GM18526 (cell line): ENCODE measurements around the gene ENHO.

Source experiments
- POLR2A ChIP-seq: IDR thresholded peaks from 3 replicates; pipeline ENCODE4 v1.6.1; 2011; ENCODE audit not compliant: insufficient read length; ENCODE audit errors: extremely low read depth

ENHO gene

DNA sequence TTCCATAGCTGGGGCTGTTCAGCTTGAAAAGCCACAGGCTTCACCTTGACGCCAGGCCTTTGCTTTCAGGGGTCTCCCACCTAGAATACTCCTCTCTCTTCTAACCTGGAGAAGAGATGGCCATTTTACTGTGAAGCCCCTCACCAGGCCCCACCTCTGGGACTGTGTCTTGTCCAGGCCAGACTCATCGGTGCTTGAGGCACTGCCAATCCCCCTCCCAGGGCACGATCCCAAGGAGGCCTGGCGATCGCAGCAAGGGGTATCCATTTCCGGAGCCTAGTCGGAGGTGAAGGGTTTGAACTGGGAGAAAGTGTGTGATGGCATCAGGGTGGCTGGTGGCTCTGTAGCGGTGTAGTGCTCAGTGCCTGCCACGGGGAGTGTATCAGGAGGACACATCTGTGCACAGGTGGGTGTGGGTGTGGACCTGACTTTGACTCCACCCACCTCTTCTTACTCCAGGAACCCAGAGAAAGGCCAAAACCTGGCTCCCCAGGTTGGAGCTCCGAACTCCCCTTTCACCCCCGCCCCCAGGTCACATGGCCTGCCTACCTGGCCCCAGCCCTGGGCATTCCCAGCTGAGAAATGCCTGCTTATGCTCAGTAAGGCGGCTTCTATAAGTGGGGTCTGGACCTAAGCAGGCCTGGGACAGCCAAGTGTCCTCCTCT is 27.4 kb upstream of the ENHO start:
- TF ChIP-seq POLR2A = no peak

DNA sequence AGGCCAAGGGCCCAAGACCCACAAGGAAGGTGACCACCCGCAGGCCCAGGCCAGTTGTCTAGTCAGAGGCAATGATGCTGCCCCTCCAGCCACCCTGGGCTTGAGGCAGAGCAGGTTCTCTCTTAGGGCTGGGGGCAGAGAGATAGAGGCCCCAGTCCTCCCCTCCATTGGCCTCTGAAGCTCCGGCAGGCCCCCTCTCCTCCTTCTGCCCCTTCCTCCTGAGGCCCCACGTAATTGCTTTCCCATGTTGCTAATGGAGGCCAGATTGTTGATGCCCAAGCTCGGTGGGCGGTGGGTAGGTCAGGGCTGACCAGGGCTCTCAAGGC is 26.6 kb upstream of the ENHO start:
- TF ChIP-seq POLR2A = no peak

DNA sequence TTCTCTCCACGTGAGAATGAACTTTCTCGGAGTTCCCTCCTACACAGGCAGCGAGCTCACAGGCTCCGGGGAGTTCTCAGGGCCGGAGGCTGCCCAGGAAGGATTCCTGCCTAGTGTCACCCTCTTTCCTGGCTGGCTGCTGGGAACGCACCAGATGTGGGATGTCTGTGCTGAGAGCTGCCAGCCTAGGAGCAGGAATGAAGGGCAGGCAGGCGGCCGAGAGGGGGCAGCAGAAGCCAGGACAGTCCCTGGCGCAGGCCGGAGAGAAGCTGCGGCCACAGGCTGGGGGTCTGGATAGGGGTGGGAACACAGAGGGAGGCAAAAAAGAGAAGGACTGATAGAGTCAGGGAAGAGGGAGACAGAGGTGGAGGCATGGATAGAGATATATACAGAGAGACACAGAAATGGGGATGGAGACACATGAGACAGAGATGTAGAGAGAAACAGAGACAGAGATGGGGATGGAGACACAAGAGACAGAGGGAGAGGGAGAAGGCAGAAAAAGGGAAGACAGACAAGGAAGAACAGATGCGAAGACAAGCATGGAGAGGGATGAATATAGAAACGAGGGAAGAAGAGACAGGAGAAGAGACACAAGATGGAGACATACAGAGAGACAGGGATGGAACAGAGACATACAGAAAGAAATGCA is 25.3 kb upstream of the ENHO start:
- TF ChIP-seq POLR2A = no peak

DNA sequence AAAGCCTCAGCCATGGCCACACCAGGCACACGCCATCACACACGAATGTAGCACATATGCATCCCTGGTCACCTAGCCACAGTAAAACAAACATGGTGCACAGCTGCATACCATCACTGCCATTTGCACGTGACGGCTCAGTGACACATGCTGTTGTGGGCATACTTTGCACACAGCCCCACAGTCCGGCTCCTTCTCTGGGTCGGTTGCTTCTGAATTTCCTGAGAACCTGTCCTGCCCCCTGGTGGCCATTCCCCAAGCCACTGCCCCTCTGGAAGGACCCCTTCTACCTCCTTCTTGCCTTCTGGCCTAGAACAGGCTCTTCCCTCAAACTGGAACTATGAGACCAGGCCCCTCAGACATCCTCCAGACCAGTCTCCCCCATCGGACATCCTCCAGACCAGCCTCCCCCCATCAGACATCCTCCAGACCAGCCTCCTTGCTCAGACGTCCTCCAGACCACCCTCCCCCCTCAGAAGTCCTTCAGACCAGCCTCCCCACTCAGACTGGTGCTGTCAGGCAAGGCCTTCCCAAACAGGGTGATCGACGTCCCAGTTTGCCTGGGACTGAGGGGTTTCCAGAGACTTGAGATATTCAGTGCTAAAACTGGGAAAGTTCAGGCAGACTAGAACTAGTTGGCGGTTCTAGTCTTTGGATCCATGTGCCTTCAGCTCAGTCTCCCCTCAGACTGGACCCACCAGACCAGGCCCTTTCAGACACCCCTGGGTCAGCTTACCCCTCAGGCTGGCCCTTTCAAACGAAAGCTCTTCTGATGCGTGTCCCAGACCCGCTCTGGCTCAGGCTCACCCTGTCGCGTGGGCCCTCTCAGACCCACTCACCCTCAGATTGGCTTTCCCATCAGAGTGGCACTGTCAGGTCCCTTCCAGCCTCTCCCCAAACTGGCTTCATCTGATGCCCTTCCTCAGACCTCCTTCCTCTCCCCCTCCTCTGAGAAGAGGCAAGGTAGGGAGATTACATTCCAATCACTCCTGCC is 24.3 kb upstream of the ENHO start:
- no peak for TF ChIP-seq POLR2A

DNA sequence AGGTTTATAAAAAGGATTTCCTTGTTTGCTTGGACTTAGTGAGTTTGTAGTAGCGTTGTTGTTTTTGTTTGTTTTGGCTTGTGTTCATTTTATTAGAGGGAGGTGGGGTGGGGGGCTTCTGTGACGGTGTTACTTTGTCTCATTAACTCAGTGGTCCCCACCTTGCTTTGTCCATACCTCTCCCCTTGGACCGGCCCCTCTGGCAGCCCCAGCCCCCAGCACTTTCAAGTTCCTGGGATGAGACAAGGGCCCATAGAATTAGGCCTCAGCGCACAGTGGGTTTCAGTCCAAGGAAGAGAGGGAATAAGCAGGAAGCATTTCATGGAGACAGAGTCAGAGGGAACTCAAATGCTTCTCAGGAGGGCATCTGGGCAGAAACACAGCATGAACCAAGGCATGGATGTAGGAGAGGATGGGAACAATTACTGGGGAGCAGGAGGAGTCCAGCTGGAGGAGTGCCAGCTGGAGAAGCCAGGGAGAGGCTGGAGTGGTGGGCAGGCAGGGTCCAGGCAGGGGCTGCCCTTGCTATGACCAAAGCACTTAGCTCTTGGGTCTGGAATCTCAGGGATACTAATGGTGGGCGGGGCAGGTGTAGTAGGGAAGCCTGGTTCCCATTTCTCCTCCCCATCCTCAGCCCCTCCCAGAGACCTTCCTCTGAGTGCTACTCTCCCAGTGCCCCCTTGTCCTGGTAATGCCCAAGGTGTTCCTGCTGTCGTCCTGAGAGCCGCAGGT is 23.5 kb upstream of the ENHO start:
- TF ChIP-seq POLR2A = no peak

DNA sequence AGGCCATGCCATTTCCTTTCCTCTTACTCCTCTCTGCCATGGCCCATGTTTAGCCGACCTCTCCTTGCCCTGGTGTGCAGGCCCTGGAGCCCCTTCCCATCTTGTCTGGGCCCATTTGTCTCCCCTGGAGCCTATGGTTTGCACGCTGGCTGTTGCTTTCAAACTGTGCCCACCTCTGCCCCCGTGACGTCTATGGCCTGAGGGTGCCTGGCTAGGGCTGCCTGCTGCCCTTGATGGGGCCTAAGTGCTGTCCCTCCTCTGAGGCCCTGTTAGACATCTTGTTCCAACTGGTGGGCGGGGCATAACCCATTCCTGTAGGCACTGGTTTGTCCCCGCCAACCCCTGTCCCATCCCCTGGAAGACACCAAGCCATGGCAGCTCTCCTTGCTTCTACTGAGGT is 22.7 kb upstream of the ENHO start:
- no peak for TF ChIP-seq POLR2A

DNA sequence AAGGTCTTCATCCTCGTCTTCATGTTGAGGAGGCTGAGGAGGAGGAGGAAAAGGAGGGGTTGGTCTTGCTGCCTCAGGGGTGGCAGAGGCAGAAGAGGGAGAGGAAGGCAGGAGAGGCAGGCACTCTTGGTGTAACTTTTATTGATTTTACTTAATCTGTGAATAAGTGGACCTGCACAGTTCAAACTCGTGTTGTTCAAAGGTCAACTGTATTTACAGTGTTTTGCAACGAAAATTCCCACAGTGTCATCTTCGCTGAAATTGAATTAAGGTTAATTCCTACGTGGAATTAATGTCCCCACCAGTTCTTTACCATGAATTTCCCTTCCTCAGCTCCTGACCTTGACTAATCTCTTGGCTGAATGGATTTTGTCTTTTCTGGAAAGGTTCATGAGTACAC is 21.2 kb upstream of the ENHO start:
- TF ChIP-seq POLR2A = no peak

DNA sequence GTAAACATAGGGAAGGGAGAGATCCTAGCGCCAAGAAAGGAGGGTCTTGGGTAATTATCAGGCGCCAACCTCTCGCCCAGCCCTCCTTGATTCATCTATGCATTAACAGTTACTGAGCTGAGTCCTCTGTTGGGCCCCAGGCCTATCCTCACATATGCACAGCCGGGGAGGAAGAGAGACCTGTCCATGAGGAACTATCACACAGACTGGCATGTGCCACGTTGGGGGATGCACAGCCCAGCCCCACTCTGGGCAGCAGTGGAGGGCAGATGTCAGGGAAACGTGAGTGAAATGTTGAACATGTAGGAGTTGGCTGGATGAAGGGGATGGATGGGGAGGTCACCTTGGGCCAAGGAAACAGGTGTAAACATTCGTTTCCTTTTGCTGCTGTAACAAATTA is 18.8 kb upstream of the ENHO start:
- no peak for TF ChIP-seq POLR2A

DNA sequence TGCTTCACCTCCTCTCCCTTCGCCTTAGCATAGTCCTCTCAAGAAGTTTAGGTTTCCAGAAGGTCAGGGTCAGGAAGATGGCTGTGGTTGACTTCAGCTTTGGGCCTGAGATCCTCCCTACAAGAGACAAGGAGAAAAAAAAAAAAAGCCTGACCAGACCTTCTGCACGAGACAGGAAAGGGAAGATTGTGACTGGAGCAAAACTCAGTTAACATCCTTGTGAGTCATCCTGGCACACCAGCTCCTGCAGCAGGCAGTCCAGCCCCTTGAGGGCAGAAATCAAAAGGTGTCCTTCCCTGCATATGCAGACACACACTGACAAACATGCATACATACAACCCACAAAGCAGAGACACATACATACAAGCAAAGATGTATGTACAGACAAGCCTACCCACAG is 18.0 kb upstream of the ENHO start:
- TF ChIP-seq POLR2A = no peak

DNA sequence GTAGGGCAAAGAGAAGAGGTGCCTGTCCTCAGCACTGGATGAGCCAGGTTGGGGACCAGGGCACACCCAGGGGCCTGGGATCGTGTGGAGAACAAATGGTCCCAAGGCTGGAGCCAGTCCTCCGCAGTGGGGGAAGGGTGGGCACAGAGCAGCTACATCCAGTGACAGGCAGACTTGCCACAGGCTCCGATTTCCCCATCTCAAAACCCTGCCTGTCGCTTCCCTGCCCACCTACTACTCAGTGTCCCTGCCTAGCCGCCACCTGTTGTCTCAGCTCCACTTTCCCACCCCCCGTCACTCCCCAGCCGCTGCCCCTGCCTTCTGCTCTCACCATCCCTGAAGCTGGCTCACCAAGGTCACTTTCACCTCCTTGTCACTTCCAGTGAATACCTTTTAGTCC is 13.9 kb upstream of the ENHO start:
- TF ChIP-seq POLR2A = no peak

DNA sequence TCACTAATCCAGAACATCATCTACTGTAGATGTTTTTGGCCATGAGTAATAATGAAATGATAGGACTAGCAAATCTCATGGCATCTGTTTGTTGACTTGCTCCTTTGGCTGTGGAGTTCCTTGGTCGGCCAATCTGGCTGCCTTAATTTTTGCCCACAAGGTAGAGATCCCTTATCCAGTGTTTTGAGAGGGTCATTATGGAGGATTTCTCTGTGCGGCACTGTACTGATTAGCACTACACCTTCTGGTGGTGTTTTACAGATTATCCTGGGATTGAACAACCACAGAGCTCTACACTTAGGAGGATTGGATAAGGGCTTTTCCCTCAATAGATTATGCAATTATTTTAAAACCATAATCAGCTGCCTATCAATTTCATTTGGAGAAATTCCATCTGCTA is 3.2 kb upstream of the ENHO start:
- TF ChIP-seq POLR2A = no peak

DNA sequence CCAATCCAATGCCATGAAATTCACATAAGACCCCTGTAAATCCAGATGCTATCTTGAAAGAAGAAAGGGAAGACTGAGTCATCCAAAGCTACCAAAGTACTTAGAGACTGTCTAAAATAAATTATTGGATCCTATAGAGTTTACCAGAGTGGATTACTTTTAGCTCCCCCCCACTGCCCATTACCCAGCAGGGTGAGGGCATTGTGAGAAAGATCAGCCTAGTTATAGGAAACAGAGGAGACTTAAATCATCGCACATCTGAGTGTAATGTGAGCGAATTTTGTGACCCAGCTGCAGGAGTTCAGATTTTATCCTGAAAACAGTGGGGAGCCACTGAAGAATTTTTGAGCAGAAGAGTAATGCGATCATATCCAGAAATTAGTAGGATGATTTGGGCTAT is 1.6 kb upstream of the ENHO start:
- TF ChIP-seq POLR2A = no peak

DNA sequence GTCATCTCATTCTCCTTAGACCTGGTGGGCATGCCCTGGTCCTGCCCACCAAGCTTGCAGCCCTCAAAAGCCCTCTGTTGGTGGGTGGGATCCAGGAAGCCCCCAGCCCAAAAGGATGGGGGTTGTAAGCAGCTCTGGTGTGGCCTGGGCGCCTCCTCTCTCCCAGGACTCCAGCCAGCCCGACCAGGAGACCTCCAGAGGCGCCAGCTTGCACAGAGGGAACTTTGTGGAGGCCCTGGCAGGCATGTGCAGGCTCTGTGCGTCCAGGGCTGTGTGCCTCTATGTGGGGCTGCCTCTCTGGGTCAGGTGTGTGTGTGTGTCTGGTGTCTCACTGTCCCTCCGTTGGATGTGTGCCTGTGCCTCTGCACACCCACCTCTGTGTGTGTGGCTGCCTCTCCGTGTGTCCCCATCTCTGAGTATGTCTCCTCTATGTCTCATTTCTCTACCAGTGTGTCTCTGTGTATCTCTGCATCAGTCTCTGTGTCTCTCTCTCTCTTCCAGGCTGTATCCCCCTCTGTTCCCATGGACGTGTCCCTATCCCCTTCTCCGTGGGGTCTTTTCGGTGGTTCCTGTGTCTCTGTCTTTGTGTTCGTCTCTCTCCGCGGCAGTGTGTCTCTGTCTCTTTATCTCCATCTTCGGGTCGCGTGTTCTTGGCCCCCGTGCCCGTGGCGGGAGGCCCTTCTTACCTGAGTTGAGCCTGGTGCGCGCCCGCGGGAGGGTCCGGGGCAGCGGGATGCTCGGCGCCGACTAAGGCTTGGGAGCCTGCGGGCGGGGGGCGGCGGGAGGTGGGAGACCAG is 501 bp downstream of the ENHO start:
- TF ChIP-seq POLR2A = no peak

DNA sequence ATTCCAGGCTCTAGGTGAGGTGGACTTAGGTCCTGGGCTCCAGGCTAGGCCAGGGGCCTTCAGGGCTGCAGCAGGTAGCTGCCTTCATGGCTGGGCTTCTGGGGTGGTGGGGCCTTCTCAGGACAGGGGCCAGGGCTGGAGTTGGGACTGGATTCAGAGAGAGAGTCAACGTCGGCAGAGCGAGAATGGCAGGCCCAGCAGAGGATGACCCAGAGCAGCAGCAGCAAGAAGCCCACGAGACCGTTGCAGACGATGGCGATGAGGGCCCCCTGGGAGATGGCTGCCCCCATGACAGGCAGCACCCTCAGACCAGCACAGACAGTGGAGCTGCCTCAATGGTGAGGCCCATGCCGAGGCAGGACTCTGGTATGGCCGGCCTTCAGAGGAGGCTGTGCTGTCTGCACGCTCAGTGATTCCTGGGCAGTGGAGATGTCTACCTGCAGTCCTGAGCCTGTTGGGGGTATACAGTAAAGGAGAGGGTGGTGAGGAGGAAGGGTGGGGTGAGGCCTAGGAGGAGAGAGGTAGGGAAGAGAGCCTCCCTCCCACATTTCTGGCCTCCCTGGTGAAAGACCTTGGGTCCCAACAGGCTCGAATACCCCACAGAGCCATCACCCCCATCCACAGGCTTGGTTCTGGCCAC is 1.3 kb downstream of the ENHO start:
- no peak for TF ChIP-seq POLR2A
